PFSK-1 (cell line): Measurements from ENCODE around the gene LMX1A.

Experiments used
- FOXP2 ChIP-seq: optimal IDR thresholded peaks from 2 replicates; pipeline ENCODE3; 2011; ENCODE audit warnings: borderline replicate concordance, control low read depth, inconsistent platforms; ENCODE audit not compliant: insufficient read depth; ENCODE audit errors: extremely low read length, extremely low read depth
- POLR2AphosphoS5 ChIP-seq: IDR thresholded peaks from 2 replicates; pipeline ENCODE4 v1.6.1; 2012; ENCODE audit warnings: low read depth, mild to moderate bottlenecking, control low read depth, low read length, moderate library complexity
- REST ChIP-seq, 2 experiments: IDR thresholded peaks; 2 replicates each; pipeline versions ENCODE4 v1.6.1 to v1.8.0; 2011 to 2012; ENCODE audit warnings: low read depth in 2 of 2, low read length in 2 of 2, control low read depth in 1 of 2, inconsistent platforms in 1 of 2, mild to moderate bottlenecking in 1 of 2, moderate library complexity in 1 of 2; ENCODE audit not compliant: insufficient read depth in 1 of 2
- SIN3A ChIP-seq: IDR thresholded peaks from 2 replicates; pipeline ENCODE4 v1.6.1; 2012; ENCODE audit warnings: mild to moderate bottlenecking, low read length, moderate library complexity, borderline replicate concordance; ENCODE audit not compliant: insufficient read depth
- TAF1 ChIP-seq: IDR thresholded peaks from 2 replicates; pipeline ENCODE4 v1.6.1; 2012; ENCODE audit warnings: low read length, control low read depth, borderline replicate concordance; ENCODE audit not compliant: insufficient read depth

The LMX1A gene

GRCh38 chr1:165240492-165240891, 116.0 kb downstream of the LMX1A start:
- TF ChIP-seq SIN3A (no peak), REST (IDR thresholded peaks at IDR 0.05; ENCODE audit: insufficient read depth in 1 of 2, low read depth in 2 of 2, low read length in 2 of 2) (no peak), TAF1 (no peak), POLR2AphosphoS5 (no peak), FOXP2 (no peak)

DNA sequence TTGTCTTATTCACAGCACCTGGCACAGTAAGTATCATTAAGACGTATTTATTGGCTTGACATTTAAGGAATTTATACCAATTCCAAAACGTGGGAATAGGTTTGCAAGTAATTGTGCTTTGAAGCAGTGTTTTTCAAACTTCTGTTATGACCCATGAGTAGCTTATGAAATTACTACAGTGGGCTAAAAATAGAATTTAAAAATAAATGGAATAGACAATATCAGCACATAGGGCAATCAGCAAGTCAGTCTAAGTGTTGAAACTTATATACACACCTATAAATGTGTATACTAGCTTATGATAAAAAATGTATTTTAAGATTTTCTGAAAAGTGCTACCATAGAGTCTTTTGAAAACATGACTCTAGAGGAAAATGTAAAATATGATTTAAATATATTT, 116.6 kb downstream of the LMX1A start:
- TF ChIP-seq POLR2AphosphoS5 (no peak), SIN3A (no peak), TAF1 (no peak), REST (IDR thresholded peaks at IDR 0.05; ENCODE audit: insufficient read depth in 1 of 2, low read depth in 2 of 2, low read length in 2 of 2) (no peak), FOXP2 (no peak)

GRCh38 chr1:165235777-165236291, 120.7 kb downstream of the LMX1A start:
- TF ChIP-seq FOXP2: no peak
- no peak for TF ChIP-seq TAF1
- TF ChIP-seq REST (IDR thresholded peaks at IDR 0.05; ENCODE audit: insufficient read depth in 1 of 2, low read depth in 2 of 2, low read length in 2 of 2): no peak
- no peak for TF ChIP-seq SIN3A
- no peak for TF ChIP-seq POLR2AphosphoS5

DNA sequence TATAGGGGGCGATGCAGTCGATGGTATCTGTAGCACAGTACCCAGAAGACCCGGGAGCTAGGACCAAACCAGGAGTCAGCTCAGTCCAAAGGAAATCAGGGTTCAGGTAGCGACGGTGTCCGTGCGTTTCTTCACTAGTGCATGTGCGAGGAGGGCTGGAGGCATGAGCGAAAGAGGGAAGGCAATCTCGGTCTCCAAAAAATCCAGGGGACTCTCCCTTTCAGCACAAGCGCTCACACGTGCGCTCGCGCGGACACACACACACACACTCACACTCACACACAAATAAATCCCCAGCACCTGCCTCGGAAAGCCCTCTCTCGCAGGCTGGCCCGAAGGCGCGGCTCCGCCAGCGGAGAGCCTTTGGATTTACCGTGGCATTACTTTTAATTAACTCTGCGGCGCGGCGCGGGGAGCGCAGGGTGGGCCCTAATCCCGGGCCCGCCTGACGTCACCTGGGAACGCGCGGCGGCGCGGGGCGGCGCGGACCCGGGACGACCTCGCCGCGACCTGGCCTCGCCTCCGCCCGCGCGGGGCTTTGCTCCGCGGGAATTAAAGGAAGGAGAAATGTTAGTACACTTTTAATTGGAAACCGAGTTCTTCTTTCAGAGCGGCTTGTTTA, 121.2 kb downstream of the LMX1A start:
- no peak for TF ChIP-seq POLR2AphosphoS5
- TF ChIP-seq SIN3A: no peak
- TF ChIP-seq FOXP2: no peak
- TF ChIP-seq REST (IDR thresholded peaks at IDR 0.05; ENCODE audit: insufficient read depth in 1 of 2, low read depth in 2 of 2, low read length in 2 of 2): no peak
- TF ChIP-seq TAF1: no peak
